Fibroblast of the aortic adventitia (primary cell): ENCODE data around the gene HAUS1. TPM values are rescaled to one million over a fixed set of nuclear protein-coding genes. Genes with fewer than 3 reads are reported as not detected.
"Not testable (repeated sequence)": the region's sequence is repeated elsewhere in the genome, so short reads cannot be mapped to it uniquely, and the experiment has no call there.

Experiments
- DNase-seq: peaks from one replicate; pipeline ENCODE4 v3.0.0-alpha.2; 2010; ENCODE audit warnings: low read depth
- H3K4me3 ChIP-seq: 2 replicates; pipeline ENCODE4 v1.5.1; 2011; ENCODE audit warnings: low read depth, mild to moderate bottlenecking, control low read depth, low read length, moderate library complexity
- CTCF ChIP-seq: IDR thresholded peaks from 2 replicates; pipeline ENCODE4 v1.5.1; 2011; ENCODE audit warnings: mild to moderate bottlenecking, low read length, control low read depth, inconsistent platforms; ENCODE audit not compliant: insufficient read depth
- total RNA-seq: library from RNA; depleted of rRNA; stranded (reverse); fragments of >200 nt; gene quantifications from 2 replicates; pipeline ENCODE4 v1.2.3, GENCODE V29; 2012; ENCODE audit warnings: low replicate concordance

Gene HAUS1
- total RNA-seq, 1 donor = 54.7 TPM

- TF ChIP-seq CTCF = no peak
- no peak overlapping the region for H3K4me3 ChIP-seq
- DNase-seq = no peak
Observed at GRCh38 chr18:46084431-46084830, 19.8 kb upstream of the HAUS1 start.

- H3K4me3 ChIP-seq, DNase-seq: not testable (repeated sequence)
Observed at GRCh38 chr18:46088501-46088900, 15.7 kb upstream of the HAUS1 start.

- DNase-seq = no peak
- no peak overlapping the region for H3K4me3 ChIP-seq
- TF ChIP-seq CTCF = no peak
Observed at GRCh38 chr18:46095532-46095931, 8.7 kb upstream of the HAUS1 start.

GRCh38 chr18:46096651-46097300 is 7.4 kb upstream of the HAUS1 start:
- no peak for TF ChIP-seq CTCF
- peak overlapping the region; percentile 96 for H3K4me3 ChIP-seq
- DNase-seq = peak; percentile 14

GRCh38 chr18:46097431-46097800 is 6.8 kb upstream of the HAUS1 start:
- DNase-seq = no peak
- H3K4me3 ChIP-seq = peak overlapping the region; percentile 96
- no peak for TF ChIP-seq CTCF

GRCh38 chr18:46097801-46098615 is 6.2 kb upstream of the HAUS1 start, which contains the start of gene ATP5F1A:
Gene ATP5F1A, minus strand, starts transcription at chr18:46098296. Its CDS starts 65 bp downstream, at chr18:46098231.
- TF ChIP-seq CTCF = no peak
- peak; percentile 79 for DNase-seq
- peak within 1 kb of the TSS; percentile 96 for H3K4me3 ChIP-seq

GRCh38 chr18:46098616-46098933 is 5.6 kb upstream of the HAUS1 start:
- DNase-seq = no peak
- TF ChIP-seq CTCF = no peak
- H3K4me3 ChIP-seq = peak overlapping the region; percentile 54
